ENCODE results near the gene ABTB2.
"Not testable (repeated sequence)": the region's sequence is repeated elsewhere in the genome, so short reads cannot be mapped to it uniquely, and the experiment has no call there.

The ABTB2 gene

DNA sequence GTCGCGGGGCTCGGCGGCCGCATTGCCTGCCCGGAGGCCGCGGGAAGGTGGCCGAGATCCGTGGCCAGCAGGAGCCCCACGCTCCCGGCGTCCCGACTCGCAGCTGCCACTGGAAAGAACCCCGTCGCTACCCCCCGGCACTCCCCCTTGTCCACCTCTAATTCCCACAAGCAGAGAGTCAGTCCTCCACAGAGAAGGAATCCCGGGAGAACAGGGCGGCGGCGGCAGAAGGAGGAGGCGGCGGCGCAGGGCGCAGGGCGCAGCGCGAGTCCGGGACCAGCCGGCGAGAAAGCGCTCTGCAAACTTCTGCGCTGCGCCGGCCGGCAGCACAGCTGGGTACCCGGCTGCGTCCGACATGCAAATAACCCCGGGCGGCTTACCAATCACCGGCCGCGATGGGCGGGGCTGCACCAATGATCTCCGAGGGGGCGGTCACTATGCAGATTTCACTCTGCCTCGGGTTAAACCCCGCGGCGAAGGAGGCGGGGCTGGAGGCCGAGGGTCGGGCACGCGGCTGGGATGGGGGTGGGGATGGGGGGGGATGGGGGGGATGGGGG is at the start of gene ABTB2:
ABTB2 (minus strand) TSS at position 310 of the 557 bp plus-strand sequence.
- DNase-seq (ENCODE audit: low read depth) = peak; percentile 75

GRCh38 chr11:34407121-34407813 is 49.5 kb upstream of the ABTB2 start:
- DNase-seq (ENCODE audit: low read depth) = no peak

GRCh38 chr11:34406413-34406812 is 48.6 kb upstream of the ABTB2 start:
- no peak for DNase-seq (ENCODE audit: low read depth)

DNA sequence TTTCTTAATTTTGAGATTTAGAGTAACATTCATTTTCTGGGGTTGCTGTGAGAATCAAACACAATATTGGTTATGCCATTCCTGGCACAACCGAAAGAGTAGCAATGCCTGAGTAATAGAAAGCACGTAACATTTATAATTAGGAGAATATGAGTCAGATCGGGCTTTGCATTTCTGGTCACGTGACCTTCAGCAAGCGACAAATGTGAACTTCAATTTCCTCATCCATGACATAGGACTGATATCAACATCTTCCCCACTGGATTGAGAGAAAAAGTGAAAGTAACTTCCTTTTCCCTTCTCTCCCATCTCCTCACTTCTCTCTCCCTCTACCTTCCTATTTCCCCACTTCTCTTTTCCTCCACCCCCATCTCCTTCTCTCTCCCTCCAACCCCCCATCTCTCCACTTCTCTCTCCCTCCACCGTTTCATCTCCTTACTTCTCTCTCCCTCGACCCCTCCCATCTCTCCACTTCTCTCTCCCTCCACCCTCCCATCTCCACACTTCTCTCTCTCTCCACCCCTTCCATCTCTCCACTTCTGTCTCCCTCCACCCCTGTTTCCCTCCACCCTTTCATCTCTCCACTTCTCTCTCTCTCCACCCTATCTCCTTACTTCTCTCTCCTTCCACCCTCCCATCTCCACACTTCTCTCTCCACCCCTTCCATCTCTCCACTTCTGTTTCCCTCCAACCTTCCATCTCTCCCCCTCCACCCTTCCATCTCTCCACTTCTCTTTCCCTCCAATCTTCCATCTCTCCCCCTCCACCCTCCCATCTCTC is 47.5 kb upstream of the ABTB2 start:
- DNase-seq (ENCODE audit: low read depth) = no peak

DNA sequence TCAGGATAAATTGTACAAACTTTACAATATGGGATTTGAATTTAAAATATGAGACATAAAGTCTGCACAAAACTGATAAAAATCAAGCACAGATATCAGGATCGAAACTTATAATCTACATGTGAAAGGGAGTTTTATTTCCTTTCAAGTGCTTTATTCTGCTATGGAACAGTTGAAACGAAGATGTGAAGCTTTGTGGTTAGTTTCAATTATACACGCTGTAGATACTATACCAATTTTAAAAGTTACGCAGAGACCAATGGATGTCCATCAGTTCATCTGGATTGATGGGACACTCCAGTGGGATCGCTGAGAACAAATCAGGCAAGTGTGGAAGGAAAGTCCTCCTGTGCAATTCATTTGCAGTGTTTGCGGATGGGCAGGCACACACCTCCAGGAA is 46.5 kb upstream of the ABTB2 start:
- no peak for DNase-seq (ENCODE audit: low read depth)

DNA sequence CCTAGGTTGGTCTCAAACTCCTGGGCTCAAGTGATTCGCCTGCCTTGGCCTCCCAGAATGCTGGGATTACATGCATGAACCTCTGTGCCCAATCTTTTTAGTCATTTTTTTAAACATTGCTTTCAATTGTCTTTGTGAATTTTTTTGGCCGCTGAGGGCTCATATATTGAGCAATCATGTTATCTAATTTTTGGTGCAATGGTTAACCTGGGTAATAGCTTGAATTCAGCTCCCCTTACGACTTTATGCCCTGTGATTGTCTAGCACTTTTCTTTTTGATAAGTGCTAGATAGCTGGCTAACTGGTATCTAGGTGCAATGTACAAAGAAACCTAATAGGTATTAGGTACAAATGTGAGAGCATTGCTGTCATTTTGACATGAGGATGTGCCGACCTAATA is 45.6 kb upstream of the ABTB2 start:
- DNase-seq (ENCODE audit: low read depth) = no peak

DNA sequence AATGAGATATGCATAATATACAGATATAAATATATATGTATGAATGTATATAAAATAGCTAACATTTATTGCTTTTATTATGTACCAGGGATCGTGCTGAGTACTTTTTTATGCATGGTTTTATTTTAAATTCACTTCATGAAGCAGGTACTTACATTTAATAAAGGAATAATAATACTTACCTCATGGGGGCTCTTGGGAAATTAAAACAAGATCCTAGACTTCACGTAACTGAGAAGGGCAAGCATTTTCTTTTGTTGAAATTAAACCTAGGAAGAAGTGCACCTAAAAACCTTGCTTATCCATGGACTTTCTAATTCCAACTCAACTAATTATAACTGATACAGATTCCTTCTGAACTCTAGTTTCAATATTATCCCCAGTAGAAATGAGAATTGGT is 40.0 kb upstream of the ABTB2 start:
- no peak for DNase-seq (ENCODE audit: low read depth)

GRCh38 chr11:34397120-34397519 is 39.3 kb upstream of the ABTB2 start:
- DNase-seq (ENCODE audit: low read depth) = no peak

GRCh38 chr11:34395916-34396550 is 38.2 kb upstream of the ABTB2 start:
- DNase-seq (ENCODE audit: low read depth) = no peak

DNA sequence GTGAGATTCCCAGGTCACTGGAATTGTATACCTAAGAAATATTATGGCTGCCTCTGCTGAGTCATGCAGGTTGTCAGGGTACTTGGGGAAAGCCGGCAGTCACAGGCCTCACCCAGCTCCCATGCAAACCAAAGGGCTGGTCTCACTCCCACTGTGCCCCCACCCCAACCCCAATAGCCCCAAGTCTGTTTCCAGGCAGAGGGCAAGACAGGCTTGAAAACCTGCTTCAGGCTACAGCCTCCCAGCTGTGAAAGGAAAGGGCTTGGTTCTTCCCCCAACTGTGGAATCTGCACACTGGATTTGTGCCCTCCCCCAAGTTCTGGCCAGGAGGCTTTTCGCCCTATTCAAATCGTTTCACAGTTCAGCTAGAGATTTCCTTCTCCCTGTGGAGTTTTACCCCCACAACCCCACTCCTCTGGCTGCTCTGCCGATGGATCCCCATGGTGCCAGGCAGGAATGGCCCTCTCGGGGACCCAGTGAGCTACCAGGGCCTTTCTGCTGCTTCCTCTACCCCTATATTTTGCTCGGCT is 37.0 kb upstream of the ABTB2 start:
- no peak for DNase-seq (ENCODE audit: low read depth)

DNA sequence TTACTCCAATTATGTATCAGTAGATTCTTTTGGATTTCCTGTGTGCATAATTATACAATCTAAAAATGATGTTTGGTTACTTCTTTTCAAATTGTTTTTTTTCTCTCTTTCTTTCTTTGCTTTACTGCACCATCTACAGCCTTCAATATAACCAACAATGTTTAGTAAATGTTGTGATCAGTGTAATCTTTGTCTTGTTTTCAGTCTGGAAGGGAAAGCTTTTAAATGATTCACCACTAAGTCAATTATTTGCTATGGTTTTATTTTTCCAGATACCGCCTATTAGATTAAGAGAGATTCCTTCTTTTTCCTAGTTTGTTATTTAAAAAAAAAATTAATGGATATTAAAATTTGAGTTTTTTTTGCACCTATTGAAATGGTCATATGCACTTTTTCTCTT is 29.8 kb upstream of the ABTB2 start:
- DNase-seq (ENCODE audit: low read depth) = no peak

DNA sequence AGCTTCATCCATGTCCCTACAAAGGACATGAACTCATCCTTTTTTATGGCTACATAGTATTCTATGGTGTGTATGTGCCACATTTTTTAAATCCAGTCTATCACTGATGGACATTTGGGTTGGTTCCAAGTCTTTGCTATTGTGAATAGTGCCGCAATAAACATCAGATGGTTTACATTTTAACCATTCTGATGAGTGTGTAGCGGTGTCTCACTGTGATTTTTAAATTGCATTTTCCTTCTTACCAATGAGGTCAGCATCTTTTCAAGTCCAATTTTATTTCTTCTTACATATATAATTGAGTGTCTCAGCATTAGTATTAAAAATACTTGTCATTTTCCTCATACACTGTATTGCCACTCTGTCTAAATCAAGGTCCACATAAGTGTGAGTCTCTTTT is 28.5 kb upstream of the ABTB2 start:
- not testable (repeated sequence) for DNase-seq (ENCODE audit: low read depth)

DNA sequence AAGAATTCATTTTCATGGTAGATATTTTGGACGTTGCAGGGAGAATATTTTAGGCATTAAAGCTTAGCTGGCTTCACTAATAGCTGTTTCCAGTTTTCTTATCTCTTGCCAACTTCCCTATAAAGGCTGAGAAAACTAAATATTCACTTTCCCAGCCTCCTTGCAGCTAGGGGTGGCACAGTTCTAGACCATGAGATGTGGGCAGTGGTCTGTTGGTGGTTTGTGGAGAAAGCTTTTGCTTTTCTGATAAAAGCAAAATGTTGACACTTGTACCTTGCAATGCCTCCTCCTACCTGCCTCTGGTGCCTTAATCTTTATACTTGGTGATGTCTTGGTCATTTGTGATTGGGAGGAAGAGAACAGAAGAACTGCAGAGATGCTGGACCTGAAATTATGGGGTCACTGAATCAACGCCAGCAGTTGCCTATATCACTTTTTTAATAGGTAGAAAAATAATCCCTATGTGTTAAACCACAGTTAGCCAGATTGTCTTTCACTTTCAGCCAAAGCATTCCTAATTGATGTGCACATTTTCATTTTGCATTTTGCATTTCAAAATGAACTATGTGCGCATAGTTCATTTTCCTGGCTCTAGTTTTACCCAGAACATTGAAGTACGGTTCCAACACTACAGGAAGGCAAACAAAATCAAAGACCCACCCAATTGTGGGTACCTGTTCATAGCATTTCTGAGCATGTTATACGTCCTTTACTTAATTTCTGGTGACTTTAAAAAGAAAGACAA is 24.9 kb upstream of the ABTB2 start:
- DNase-seq (ENCODE audit: low read depth) = no peak

DNA sequence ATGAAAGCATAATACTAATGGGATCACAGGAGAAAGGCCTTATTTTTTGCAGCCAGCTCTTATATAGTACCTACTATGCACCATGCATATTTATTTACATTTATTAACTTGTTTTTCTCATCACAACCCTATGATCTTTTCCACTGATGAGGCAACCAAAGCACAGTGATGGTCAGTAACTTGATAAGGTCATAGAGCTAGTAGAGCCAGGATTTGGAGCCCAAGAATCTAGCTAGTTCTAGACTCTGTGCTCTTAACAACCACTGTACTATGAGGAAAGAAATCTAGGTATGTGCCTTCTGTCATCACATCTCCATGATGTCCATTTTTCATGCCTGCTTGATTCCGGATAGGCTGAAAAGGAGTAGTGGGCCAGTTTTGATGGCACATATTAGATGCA is 24.0 kb upstream of the ABTB2 start:
- no peak for DNase-seq (ENCODE audit: low read depth)

DNA sequence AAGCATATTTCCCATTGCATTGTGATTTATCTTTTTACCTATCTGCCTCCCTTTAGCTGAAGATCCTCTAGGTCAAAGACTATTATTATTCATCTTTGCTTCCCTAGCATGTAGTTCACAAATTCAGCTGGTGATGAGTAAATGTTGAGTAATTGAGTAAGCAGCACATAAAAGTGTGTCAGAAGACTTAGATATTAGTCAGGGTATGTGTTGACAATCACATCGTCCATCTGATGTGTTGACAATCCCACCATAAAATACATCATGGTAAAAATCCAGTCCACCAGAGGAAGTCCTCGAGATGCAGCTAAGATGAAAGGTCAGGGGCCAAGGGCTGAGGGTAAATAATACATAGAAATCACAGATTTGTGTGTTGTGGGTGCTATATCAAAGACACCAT is 22.9 kb upstream of the ABTB2 start:
- DNase-seq (ENCODE audit: low read depth) = peak; percentile 53

- no peak for DNase-seq (ENCODE audit: low read depth)
Measured at GRCh38 chr11:34379539-34379938, 21.7 kb upstream of the ABTB2 start.

- no peak for DNase-seq (ENCODE audit: low read depth)
Measured at GRCh38 chr11:34379079-34379478, 21.3 kb upstream of the ABTB2 start.

DNA sequence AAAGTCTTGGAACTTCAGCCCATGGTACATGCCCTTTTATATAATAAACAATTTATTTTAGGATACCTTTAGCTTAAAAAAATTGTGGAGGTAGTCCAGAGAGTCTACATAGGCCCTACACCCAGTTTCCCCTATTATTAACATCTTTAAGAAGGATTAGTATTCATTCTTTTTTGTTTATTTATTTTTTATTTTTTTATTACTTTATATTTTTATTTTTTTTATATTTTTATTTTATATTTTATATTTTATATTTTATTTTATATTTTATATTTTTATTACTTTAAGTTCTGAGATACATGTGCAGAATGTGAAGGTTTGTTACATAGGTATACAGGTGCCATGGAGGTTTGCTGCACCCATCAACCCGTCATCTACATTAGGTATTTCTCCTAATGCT is 15.9 kb upstream of the ABTB2 start:
- no peak for DNase-seq (ENCODE audit: low read depth)

GRCh38 chr11:34366522-34366921 is 8.7 kb upstream of the ABTB2 start:
- no peak for DNase-seq (ENCODE audit: low read depth)

DNA sequence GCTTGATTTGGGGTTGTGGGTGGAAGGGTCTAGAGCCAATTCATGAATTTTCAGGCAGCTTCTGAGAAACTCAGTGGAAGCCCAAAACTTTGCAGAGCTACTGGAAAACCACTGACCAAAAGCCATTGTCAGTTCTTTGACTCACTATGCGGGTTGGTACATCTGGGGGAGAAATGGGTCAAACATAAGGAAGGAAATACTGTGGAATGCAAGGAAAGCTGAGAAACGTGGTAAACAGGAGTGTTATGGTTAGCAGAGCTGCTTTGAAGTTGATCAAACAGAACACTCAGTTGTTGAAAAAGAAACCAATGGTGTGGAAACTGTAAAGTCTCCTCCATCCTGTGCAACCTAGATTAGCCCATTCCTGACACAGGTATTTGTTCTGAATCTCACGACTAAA is 6.3 kb upstream of the ABTB2 start:
- no peak for DNase-seq (ENCODE audit: low read depth)

DNA sequence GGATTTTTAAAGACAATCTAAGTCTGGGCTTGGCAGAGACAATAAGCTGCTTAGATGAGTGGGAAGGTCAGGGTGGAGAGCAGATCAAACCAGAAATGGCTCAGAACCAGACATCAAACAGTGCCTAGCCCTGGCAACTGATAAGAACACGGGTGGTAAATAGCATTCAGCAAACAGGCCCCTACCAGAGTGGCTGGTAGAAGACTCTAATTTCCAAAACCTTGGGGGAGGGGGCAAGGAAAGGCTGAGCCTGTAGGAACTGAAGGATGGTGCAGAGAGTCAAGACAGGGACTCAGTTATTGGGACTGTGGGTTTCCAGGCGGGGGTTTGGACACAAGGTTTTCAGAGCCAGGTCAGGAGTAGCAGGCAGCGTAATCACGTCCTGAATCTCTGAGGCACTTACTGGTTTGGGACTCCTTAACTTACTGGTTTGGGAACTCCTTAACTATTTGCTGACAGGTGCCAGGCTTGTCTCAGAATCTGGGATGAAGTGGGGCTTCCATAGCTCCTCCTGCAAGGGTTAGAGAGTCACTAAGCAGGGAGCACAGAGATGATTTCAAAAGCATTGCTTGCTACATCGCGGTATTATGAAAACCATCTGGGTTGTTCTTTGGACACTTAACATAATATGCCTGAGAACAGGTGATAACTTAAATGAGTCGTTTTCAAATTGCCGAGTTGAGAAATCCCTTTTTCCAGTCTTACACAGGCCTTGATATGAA is 5.7 kb upstream of the ABTB2 start:
- no peak for DNase-seq (ENCODE audit: low read depth)
